ENCODE data around the gene PTOV1.

DNA sequence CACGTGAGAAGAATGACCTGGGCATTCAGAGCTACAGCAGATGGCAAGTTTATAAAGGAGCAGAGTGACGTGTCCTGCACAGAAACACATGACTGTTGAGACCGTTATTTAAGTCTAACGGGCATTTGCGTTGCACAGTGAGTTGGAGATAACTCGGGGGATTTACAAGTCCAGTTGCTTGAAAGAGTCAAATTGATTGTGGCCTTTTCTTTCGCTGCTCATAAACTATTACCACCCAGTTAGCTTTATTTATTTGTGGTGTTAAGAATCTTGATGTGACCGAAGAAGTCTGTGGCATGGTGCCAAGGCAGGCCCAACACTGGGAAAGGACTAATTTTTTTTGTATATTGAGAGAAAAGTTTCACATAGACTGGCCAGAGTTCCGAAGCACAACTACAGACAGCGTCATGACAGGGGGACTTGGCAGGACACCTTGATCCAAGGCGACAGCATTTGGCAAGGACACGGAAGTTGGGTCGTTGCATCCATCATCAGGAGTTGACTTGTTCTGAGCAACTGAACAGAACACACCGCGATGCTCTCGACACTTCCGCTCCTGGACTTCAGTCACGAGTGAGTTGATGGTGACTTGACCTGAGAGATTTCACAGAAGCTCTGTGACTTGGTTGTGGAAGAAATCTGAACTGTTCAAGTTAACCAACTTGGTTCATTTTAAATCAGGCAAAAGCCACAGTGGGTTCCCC is 11.9 kb upstream of the PTOV1 start:
- no peak for TF ChIP-seq POLR2A (IDR thresholded peaks at IDR 0.05)
- TF ChIP-seq CTCF (IDR thresholded peaks at IDR 0.05): no peak

All from testis (tissue), 2 donors.